Measurements from ENCODE around the gene VASH1.

VASH1 gene

DNA sequence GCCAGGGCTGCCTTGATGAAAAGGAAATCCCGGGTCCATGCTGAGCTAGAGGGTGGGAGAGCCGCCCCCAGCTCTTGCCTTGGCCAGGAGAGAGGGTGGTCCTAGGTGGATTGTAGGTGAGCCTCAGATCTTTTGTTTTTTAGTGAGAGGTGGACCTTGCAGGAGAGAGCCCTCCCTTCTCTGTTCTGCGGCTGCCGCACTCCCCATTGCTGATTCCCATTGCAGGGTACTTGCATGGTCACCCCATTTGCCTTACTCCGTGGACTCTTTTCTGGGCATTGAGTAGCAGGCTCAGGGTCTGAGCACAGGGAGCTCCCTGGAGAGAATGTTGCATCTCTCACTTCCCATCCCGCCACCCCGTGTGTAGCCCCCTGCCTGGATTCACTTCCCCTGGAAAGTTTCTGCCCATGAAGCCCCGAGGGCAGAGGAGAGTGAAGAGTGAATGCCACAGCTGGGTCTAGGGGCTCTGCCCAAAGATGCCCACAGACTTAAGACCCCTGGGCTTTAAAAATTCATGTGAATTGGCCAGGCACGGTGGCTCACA is 10.2 kb downstream of the VASH1 start:
- DNase-seq (ENCODE audit: low read depth in 4 of 4, low spot score in 1 of 4) = no peak

DNA sequence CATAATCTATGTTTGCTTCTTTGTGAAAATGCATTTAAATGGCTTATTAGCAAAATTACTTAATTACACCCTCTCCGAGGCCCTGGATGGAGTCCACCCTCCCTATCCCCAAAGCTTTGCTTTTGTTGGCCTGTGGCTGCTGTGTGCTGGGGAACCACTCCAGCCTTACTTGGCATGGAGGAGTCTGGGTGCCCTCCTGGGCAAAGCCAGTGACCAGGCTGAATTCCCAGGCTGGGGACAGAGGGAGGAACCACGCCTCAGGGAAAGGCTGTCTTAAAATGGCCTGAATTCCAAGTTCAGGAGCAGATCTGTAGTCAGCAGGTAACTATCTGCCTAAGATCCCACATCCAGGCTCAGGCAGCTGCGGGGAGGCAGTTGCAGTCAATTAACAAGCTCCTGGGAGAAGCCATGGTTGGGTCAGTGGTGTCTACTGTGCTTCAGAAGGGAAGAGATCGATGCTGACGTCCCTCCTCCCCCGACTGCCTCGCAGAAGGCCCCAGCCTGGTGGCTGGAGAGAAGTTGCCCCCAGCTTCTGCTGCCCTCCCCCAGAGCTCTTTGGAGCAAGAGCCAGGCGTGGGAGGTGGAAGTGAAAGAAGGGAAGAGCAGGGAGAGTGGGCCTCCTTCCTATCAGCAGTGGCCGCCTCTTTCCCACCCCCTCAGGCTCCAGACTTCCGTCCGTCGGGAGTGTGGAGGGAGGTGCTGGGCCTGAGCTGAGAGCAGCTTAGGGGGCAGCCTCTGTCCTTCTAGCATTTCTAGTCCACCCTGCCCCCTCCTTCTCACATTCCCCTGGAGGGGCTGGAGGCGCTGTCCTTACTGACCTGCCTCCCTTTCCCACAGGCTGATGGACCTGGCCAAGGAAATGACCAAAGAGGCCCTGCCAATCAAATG is 11.3 kb downstream of the VASH1 start:
- no peak for DNase-seq (ENCODE audit: low read depth in 4 of 4, low spot score in 1 of 4)

DNA sequence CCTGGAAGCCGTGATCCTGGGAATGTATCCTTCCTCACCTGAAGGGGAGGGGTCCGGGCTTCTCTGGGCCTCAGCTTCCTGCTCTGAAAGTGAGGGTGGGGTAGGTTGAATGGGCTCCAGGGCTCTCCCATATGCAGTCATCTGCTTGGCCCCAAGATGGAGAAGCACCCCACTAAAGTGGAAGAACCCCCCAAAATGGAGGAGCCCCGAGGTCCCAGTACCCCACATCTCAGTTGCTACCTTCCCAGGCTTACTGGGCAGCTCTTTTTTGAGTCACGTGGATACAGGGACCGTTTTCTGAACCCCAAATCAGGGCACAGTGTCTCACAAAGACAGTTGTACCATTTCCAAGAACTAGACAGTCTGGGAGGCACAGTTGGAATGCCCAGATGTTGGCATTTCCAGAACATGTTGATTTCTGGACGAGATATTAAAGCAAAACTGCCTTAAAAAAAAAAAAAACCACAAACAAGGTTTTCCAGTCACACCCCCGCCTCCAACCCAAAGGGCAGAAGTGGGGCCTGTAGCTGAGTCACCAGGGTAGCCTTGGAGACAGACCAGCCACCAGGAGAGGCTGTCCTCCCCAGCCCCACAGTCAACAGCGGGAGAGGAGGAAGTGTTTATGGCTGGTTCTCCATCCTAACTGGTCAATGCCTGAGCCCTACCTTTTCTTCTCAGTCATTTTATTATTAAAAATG is 12.1 kb downstream of the VASH1 start:
- DNase-seq (ENCODE audit: low read depth in 4 of 4, low spot score in 1 of 4) = no peak

DNA sequence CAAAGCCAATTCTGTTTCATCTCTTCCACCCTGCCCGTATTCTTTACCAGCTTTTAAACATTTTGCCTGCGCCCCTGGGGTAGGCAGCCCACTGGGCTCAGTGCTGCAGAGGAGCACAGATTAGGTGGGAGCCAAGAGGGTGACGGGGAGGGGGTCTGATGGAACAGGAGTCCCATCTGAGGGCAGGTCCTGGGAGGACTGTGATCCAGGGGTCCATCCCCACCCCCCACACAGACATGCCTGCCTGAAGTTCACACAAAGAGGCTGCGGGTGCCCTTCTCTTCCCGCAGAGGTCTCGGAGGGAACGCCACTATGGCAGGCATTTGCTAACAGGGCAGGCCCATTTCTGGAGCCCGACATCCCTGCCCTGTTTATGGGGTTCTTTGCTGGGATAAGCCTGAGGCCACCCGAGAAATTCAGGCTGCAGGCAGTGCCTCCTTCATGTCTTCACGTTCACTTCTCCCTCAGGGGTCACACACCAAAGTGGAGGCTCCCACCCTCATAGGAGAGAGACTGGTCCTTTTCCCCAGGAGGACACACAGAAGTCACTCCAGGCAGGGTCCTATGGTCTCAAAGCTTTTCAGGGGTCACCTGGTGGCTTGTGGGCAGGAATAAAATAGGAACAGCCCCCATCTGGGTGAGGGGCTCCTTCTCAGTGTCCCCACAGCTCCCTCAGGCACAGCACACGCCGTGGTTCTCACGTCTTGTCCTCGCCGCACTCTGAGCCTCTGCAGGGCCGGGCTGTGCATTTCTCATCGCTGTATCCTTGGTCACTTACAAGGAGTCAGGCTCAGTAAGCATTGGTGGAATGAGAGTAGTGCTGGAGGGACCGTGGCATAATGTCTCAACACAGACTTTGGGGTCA is 12.9 kb downstream of the VASH1 start:
- no peak for DNase-seq (ENCODE audit: low read depth in 4 of 4, low spot score in 1 of 4)

DNA sequence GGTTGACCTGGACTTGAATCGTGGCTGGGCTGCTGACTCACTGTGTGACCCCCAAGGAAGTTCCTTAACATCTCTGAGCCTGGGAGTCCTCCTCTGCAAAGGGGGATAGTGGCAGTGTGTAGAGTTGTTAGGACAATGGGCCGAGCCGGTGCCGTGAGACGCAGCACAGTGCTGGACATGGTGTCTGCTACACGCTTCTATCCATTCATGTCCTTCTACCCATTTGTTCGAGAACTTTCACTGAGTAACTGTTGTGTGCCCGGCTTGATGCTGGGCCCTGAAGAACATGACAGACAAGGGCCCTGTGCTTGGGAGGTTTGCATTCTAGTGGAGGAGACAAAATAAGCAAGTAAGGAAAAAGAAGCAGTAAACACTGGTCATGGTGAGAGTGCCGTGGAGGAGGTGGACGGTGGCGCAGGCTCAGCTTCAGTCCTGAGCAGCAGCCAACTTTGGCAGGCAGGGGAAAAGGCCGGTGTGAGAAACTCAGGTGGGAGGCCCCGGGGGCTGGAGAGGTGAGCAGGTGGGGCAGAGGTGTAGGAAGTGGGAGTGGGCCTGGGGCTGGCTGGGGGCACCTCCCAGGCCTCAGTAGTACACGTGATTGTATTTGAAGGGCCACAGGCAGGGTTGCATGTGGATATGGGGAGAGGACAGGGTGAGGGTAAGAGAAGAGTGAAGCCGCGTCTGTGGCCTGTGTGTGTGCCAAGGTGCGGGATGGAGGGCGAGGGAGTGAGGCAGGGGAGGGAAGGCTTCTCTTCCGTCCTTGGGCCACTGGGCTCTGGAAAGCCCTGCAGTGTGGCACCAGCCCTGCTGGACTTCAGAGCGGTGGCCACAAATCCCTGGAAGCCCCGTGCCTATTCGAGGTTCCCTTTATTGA is 13.8 kb downstream of the VASH1 start:
- DNase-seq (ENCODE audit: low read depth in 4 of 4, low spot score in 1 of 4) = no peak

DNA sequence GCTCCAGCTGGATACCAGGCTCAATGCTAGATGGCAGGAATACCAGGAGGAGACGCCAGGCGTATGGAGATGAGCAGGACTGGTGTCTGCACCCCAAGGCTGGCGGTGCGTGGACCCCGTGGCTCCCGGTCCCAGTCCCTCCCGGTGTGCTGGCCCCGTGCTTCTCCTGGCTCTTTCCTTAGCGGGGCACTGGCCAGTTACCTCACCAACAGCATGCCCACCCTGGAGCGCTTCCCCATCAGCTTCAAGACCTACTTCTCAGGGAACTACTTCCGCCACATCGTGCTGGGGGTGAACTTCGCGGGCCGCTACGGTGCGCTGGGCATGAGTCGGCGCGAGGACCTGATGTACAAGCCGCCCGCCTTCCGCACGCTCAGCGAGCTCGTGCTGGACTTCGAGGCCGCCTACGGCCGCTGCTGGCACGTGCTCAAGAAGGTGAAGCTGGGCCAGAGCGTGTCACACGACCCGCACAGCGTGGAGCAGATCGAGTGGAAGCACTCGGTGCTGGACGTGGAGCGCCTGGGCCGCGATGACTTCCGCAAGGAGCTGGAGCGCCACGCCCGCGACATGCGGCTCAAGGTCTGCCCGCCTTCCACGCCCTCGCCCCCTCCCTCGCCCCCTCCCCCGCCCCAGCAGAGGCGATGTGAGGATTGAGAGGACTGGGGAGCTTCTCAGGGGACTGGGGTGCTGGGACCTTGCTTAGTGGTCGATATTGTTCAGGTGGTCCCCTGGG is 14.6 kb downstream of the VASH1 start:
- DNase-seq (ENCODE audit: low read depth in 4 of 4, low spot score in 1 of 4) = no peak

DNA sequence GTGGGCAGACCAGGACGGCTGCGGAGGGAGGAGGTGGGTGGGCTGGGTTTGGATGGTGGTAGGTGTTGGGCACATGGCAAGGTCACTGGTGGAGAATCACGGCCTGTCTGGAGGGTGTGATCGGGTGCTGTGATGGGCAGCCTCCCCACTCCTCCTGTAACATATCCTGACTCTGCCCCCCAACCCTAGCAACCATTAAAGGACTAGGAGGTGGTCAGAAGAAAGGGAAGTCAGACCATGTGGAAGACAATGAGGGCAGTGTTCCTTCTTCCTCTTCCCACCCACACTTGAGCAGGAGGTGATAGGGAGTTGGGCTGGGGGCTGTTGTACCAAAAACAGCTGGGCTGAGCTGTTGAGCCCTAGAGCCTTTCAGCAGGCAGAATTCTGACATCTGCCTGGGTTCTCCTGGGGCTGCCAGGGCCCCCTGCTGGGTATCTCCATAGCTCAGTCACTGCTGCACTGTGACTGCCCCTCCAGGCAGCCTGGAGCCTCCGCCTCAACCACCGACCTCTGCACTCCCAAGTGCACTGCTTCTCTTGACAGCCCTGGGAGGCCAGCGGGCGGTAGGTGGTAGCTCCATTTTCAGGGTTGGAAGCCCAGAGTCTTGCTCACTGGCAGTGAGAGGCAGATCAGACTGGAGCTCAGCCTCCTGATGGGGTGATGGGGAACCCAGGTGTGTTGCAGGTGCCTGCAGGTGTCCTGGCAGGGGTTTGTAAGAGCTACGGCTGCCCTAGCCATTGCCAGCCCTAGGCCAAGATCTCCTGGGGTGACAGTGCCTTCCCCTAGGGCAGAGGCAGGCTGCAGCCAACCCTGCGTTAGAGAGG is 15.4 kb downstream of the VASH1 start:
- DNase-seq (ENCODE audit: low read depth in 4 of 4, low spot score in 1 of 4) = no peak

DNA sequence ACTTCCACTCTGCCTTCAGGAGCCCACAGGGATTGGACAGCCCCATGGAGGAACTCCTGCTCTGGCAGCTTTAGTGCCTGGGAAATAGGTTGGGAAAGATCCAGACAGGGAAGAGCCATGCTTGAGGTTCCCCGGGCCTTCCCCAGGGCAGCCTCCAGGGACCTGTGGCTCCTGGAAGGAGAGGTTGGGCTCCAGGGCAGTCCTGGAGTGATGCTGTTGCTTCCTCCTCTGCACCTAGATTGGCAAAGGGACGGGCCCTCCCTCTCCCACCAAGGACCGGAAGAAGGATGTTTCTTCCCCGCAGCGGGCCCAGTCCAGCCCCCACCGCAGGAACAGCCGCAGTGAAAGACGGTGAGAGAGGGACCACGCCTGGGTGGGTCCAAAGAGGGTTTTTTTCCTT is 16.5 kb downstream of the VASH1 start:
- no peak for DNase-seq (ENCODE audit: low read depth in 4 of 4, low spot score in 1 of 4)

DNA sequence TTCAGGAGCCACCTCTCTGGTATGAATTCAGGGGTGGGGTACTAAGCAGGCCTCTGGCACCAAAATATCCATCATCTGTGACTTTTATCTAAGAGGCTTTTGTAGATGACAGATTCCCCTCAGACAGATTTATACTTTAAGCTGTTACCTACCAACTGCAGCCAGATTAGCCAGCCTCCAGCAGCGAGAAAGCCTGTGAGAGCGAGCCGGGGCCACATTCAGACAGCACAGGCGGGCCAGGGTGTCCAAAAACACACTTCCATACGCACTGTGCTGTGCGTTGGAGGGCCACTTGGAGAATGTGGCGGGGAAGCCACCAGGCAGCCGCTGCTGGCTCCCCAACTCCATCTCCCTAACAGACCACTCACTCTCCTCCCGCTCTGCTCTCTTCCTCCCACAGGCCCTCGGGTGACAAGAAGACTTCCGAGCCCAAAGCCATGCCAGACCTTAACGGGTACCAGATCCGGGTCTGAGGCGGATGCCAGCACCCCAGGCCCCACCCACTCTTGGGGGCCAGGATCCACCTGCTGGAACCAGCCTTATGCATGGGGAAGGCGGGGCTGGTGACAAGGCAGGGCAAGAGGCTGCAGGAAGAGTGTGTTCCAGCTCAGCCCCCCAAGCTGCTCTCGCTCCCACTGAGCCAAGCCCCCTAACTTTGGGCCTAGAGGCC is 17.4 kb downstream of the VASH1 start:
- no peak for DNase-seq (ENCODE audit: low read depth in 4 of 4, low spot score in 1 of 4)

DNA sequence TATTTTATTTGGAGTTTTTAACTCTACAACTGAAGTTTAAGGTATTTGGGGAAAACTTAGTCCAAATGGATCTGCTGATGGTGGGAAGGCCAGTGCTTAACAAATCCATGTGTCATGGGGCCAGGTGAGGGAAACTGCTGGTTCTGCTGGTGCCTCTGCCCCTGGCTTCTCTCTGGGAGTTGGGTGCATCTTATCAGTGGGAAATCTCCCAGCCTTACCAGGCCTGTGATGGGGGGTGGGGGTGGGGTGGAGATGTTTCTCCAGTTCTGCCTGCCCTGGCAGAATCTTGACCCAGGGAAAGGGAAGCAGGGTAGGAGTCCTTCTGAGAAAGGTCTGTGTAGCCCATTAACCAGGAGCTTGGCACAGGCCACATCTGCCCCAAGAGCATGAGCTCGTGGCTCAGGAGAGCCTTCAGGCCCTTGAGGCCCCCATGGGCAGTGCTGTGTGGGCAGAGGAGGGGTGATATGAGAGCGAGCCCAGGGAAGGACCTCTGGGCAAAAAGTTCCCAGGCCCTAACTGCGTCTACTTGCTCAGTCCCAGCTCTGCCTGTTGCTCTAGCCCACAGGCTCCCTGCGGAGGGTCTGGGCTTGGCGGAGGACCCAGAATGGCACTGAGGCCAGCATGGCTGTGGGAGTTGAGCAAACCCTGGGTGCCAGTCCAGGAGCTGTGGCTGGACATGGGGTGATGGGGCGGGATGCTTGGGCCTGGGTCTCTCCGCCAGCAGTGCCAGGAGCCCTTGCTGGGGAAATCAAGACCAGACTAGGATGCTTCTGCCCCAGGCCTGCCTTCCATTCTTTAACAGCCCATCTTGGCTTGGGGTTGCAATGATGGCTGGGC is 18.2 kb downstream of the VASH1 start:
- DNase-seq (ENCODE audit: low read depth in 4 of 4, low spot score in 1 of 4) = no peak

DNA sequence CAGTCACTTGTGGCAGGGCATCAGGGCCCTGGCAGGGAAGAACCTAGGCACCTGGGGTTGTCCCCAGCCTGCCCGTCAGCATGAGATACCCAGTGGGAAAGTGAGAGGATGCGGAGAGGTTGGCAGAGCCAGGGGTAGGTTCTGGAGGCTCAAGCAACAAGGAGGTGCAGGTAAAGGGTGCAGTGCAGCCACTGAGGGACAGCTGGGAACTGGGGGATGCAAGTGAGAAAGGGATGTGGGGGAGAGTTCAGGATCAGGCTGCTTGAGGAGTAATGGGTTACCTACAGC is 18.7 kb downstream of the VASH1 start:
- DNase-seq (ENCODE audit: low read depth in 4 of 4, low spot score in 1 of 4) = no peak

DNA sequence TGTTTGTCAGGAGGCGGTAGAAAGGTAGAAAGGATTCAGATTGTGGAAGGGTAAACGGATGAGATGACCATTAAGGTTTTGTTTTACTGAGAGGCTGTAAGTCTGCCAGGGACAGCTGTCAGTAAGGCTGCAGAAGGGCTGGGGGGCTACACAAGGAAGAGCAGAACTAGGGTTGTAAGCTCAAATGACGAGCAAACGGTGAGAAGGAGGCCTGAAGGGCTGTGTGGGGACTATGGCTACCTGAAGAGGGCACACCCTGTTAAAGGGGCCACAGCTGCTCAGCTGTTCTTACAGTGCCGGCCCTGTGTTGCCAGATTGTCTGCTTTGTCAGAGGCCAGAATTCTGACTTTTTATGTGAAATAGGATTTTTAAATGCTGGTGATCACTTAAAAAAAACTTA is 19.1 kb downstream of the VASH1 start:
- no peak for DNase-seq (ENCODE audit: low read depth in 4 of 4, low spot score in 1 of 4)

DNA sequence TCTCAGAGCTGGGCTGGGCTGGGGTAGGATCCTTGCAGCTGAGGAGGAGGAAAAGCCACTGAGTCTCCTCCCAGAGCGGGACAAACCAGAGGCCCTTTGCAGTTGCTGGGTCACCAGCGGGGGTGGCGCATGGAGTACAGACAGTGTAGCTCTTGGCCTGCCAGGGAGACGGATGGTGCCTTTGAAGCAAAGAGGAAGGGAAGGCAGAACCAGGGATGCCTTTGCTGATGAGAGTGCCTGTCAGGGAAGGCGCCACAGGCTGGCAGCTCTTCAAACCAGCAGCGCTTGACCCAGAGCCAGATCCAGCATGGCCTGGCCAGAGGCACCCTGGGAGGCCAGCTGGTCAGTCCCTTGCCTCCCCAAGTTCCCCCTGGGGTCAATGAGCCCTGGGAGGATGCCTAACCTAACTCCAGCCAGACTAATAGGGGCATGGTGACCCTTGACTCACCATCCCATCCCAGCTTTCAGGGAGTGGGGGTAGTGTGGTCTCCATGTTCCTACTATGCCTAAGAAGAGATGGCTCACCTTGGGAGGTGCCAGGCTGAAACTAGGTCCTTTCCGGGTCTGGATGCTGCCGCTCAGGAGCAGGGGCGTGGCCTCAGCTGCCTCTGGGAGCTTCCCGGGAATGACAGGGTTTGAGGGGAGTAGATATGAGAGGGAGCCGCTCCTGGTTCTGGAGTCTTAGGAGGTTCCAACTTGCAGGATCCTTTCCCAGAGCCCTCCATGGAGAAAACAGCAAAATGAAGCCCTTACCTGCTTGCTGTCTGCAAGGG is 19.8 kb downstream of the VASH1 start:
- DNase-seq (ENCODE audit: low read depth in 4 of 4, low spot score in 1 of 4) = no peak

DNA sequence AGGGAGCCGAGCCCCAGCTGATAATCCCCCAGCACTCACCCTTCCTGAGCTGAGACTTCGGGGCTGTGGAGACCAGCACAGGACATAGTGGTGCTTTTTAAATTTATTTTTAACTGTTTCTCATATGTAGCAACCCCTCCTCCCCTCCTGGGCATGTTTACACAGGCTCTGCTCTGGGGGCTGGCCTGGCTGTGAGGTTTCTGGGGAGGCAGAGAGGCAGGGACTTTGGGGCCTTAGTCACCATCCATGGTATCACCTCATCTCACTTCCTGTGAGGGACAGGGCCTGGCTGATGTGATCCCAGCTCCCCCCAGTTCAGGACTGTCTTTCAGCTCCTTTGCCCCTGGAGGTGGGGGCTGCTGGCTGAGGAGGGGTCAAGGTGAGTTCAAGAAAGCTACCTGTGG is 20.4 kb downstream of the VASH1 start:
- no peak for DNase-seq (ENCODE audit: low read depth in 4 of 4, low spot score in 1 of 4)

DNA sequence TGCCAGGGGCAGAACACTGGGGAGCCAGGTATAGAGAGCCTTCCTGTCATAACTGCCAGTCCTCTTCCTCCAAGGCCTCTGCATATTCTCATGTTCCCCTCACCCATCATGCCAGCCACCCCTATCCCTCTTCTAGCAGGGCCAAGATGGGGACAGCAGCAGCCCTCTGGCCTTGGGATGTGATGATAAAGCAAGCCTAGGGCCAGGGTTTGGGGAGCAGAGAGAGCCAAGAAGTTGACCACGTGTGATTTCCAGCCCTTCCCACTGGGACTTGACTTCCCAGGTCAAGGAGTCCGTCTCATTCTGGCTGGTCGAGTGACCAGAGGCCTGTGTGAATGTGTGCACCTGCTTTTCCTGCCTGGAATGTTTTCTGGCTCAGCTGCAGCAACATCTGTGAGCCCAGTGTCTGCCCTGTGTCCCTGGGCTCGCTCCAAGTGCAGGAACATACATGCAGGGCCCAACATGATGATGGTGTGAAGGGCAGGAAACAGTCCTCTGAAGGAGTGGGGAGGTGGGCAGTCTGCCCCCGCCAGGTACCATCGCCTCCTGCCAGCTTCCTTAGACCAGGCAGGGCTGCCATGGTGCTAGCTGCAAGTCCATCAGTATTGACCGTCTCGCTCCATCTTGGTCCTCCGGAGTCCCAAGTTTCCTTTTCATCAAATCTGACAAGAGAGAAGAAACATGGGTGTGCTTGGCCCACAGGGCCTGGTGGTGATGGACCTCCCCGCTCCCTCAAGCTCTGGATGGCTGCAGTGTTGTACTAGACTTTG is 21.0 kb downstream of the VASH1 start:
- no peak for DNase-seq (ENCODE audit: low read depth in 4 of 4, low spot score in 1 of 4)

DNA sequence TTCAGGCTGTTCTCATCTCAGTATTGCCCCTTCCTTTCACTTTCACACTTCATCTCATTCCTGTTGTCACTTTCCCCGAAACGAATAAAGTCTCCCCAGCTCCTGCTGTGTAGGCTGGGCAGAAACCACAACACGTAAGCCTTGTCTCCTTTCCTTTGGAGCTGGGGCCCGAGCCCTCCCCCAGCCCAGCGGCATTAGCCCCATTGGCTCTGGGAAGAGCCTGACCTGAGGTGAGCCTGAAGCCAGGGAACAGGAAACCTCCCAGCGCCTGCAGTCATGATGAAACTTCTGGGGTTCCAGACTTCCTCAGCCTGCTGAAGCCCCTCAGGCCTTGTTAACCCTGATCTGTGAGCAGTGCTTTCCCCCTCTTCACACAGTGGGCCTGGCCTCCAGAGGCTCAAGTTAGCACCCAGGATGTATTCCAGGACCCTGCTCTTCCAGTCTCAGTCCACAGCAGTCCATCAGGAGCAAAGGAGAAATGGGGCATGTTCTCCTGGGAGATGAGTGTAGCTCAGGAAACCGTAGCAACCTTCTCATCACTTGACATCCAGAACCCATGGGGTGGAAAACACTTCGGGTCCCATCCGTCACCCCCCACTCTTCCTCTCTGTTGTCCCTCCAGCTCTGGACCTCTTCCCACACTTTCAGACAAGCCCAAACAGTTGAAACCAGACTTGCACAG is 21.8 kb downstream of the VASH1 start:
- no peak for DNase-seq (ENCODE audit: low read depth in 4 of 4, low spot score in 1 of 4)

Data from stimulated activated CD4-positive, alpha-beta T cell treated with anti-CD3 and anti-CD28 coated beads, Interleukin-1b, Interleukin-23, amount 100 ng/mL, for 24 hours (primary cell).